ENCODE data around the gene LINGO1. TPM values are rescaled to one million over a fixed set of nuclear protein-coding genes. Genes with fewer than 3 reads are reported as not detected.

Gene LINGO1
- total and polyA plus RNA-seq, 2 donors (not counting 1 experiment from before 2014, with no cell fraction given), result not detected

DNA sequence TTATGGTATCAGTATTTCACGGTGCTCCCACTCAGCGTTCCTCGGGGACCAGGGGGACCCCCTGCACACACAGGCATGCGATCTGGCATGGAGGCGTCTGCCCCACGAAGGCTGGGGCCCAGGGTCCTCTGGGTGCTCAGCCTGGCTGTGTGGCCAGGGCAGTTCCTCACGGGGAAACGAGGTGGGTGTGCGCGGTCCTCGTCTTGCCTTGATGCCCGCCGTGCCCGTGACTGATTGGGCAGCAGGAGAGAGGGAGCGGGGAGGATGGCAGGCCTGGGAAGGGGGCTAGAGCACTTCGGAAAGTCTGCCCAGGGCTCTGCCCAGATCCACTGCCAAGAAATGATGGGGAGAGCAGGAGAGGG lies 10.9 kb downstream of the LINGO1 start:
- no peak for ATAC-seq (ENCODE audit: low read depth)
- no peaks in the 10 kb centered on the region for H4K20me1 ChIP-seq (ENCODE audit: control insufficient read depth, insufficient read depth, low read length, poor library complexity, severe bottlenecking)
- H3K79me2 ChIP-seq (ENCODE audit: control insufficient read depth, insufficient read depth, low read length), result no peaks in the 10 kb centered on the region
- TF ChIP-seq, protein P1, sequence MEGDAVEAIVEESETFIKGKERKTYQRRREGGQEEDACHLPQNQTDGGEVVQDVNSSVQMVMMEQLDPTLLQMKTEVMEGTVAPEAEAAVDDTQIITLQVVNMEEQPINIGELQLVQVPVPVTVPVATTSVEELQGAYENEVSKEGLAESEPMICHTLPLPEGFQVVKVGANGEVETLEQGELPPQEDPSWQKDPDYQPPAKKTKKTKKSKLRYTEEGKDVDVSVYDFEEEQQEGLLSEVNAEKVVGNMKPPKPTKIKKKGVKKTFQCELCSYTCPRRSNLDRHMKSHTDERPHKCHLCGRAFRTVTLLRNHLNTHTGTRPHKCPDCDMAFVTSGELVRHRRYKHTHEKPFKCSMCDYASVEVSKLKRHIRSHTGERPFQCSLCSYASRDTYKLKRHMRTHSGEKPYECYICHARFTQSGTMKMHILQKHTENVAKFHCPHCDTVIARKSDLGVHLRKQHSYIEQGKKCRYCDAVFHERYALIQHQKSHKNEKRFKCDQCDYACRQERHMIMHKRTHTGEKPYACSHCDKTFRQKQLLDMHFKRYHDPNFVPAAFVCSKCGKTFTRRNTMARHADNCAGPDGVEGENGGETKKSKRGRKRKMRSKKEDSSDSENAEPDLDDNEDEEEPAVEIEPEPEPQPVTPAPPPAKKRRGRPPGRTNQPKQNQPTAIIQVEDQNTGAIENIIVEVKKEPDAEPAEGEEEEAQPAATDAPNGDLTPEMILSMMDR (IDR thresholded peaks at IDR 0.05), result no peak
- TF ChIP-seq EZH2 (IDR thresholded peaks at IDR 0.05; ENCODE audit: borderline replicate concordance, insufficient read depth, low read depth, low read length, poor library complexity, severe bottlenecking), result no peak
- no peaks in the 10 kb centered on the region for H3K9me3 ChIP-seq (ENCODE audit: control extremely low read depth in 1 of 3, control insufficient read depth in 2 of 3, insufficient read depth in 1 of 3, low read length in 2 of 3)
- H3K27me3 ChIP-seq (replicated peaks in 1 of 4; ENCODE audit: control extremely low read depth in 1 of 4, control insufficient read depth in 3 of 4, insufficient read depth in 4 of 4, low read length in 3 of 4), result peaks cover 0 to 4% (median 0%) of the 10 kb centered on the region in 4 experiments
- no peak overlapping the region for H3K27ac ChIP-seq (ENCODE audit: low read length in 2 of 2)
- DNase-seq, result no peak
- H3K9me3 Mint-ChIP-seq (ENCODE audit: insufficient read depth), result no peaks in the 10 kb centered on the region
- peaks cover 5% of the 10 kb centered on the region for H3K27me3 Mint-ChIP-seq
- no peak overlapping the region for H2AFZ ChIP-seq (ENCODE audit: insufficient read depth, low read depth, low read length, poor library complexity, severe bottlenecking)
- no peak overlapping the region for H3K4me2 ChIP-seq (replicated peaks; ENCODE audit: low read depth, low read length, poor library complexity, severe bottlenecking)
- intact Hi-C loops (cut with micrococcal nuclease), result no loop called here
- no peak overlapping the region for H3K4me3 ChIP-seq (ENCODE audit: control extremely low read depth in 1 of 5, extremely low read depth in 1 of 5, insufficient read depth in 1 of 5, low read depth in 2 of 5, low read length in 4 of 5)
- H3K4me1 Mint-ChIP-seq, result no peaks in the 10 kb centered on the region
- H3K36me3 ChIP-seq (replicated peaks in 1 of 2; ENCODE audit: control extremely low read depth in 1 of 2, control insufficient read depth in 1 of 2, extremely low read depth in 1 of 2, insufficient read depth in 2 of 2, low read length in 1 of 2), result no peaks in the 10 kb centered on the region
- H3K9ac ChIP-seq (ENCODE audit: low read length), result no peak overlapping the region
- H3K4me1 ChIP-seq (ENCODE audit: control insufficient read depth in 2 of 2, insufficient read depth in 2 of 2, low read length in 2 of 2), result no peaks in the 10 kb centered on the region
- 91% methylated on average over 16 of the region's 16 CpGs for WGBS (ENCODE audit: insufficient coverage)
- no peak overlapping the region for H3K4me3 Mint-ChIP-seq
- ChIA-PET POLR2A (no interaction called here), CTCF (no interaction called here)
- no peak overlapping the region for H3K27ac Mint-ChIP-seq

DNA sequence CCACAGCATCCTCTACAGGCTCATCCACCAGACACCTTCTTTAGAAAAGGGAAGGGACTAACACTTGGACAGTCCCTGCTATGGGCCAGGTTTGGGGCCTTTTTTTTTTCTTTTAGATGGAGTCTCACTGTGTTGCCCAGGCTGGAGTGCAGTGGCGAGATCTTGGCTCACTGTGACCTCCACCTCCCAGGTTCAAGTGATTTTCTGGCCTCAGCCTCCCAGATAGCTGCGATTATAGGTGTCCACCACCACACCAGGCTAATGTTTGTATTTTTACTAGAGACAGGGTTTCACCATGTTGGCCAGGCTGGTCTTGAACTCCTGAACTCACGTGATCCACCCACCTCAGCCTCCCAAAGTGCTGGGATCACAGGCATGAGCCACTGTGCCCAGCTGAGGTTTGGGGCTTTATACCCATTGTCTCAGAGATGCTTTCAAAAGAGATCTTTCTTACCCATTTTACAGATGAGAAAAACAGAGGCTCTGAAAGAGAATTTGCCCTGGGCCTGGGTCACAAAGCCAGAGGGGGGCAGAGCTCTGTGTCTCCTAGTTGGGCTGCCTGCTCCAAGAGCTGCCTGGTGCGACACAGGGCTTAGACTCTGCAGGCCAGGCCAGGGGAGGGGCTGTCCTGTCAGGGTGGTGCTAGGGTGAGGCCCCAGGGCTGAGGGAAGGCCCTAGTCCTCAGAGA lies 11.6 kb downstream of the LINGO1 start:
- ChIA-PET POLR2A (no interaction called here), CTCF (no interaction called here)
- H3K27ac Mint-ChIP-seq, result no peak overlapping the region
- Histone ChIP-seq H3K27me3 (replicated peaks in 1 of 4; ENCODE audit: control extremely low read depth in 1 of 4, control insufficient read depth in 3 of 4, insufficient read depth in 4 of 4, low read length in 3 of 4) (peaks cover 0 to 4% (median 0%) of the 10 kb centered on the region in 4 experiments), H3K27ac (ENCODE audit: low read length in 2 of 2) (no peak overlapping the region), H4K20me1 (ENCODE audit: control insufficient read depth, insufficient read depth, low read length, poor library complexity, severe bottlenecking) (no peaks in the 10 kb centered on the region), H3K9me3 (ENCODE audit: control extremely low read depth in 1 of 3, control insufficient read depth in 2 of 3, insufficient read depth in 1 of 3, low read length in 2 of 3) (no peaks in the 10 kb centered on the region), H3K4me1 (ENCODE audit: control insufficient read depth in 2 of 2, insufficient read depth in 2 of 2, low read length in 2 of 2) (no peaks in the 10 kb centered on the region), H2AFZ (ENCODE audit: insufficient read depth, low read depth, low read length, poor library complexity, severe bottlenecking) (no peak overlapping the region), H3K4me2 (replicated peaks; ENCODE audit: low read depth, low read length, poor library complexity, severe bottlenecking) (no peak overlapping the region), H3K79me2 (ENCODE audit: control insufficient read depth, insufficient read depth, low read length) (no peaks in the 10 kb centered on the region), H3K4me3 (ENCODE audit: control extremely low read depth in 1 of 5, extremely low read depth in 1 of 5, insufficient read depth in 1 of 5, low read depth in 2 of 5, low read length in 4 of 5) (no peak overlapping the region), H3K9ac (ENCODE audit: low read length) (no peak overlapping the region), H3K36me3 (replicated peaks in 1 of 2; ENCODE audit: control extremely low read depth in 1 of 2, control insufficient read depth in 1 of 2, extremely low read depth in 1 of 2, insufficient read depth in 2 of 2, low read length in 1 of 2) (no peaks in the 10 kb centered on the region)
- no peaks in the 10 kb centered on the region for H3K9me3 Mint-ChIP-seq (ENCODE audit: insufficient read depth)
- no peaks in the 10 kb centered on the region for H3K4me1 Mint-ChIP-seq
- H3K27me3 Mint-ChIP-seq, result peaks cover 9% of the 10 kb centered on the region
- WGBS (ENCODE audit: insufficient coverage), result 75% methylated on average over 2 of the region's 4 CpGs
- ATAC-seq (ENCODE audit: low read depth) (no peak), DNase-seq (no peak)
- intact Hi-C loops (cut with micrococcal nuclease), result no loop called here
- no peak overlapping the region for H3K4me3 Mint-ChIP-seq
- TF ChIP-seq EZH2 (IDR thresholded peaks at IDR 0.05; ENCODE audit: borderline replicate concordance, insufficient read depth, low read depth, low read length, poor library complexity, severe bottlenecking), result no peak
- TF ChIP-seq, protein P1 (IDR thresholded peaks at IDR 0.05), result no peak

All from B cell (primary cell).